Measurements from ENCODE around the gene MCM10. TPM values are rescaled to one million over a fixed set of nuclear protein-coding genes. Genes with fewer than 3 reads are reported as not detected.
"Not testable (repeated sequence)": the region's sequence is repeated elsewhere in the genome, so short reads cannot be mapped to it uniquely, and the experiment has no call there.

The MCM10 gene
- total RNA-seq, 2 donors from 2014 or later = 1.3 TPM

DNA sequence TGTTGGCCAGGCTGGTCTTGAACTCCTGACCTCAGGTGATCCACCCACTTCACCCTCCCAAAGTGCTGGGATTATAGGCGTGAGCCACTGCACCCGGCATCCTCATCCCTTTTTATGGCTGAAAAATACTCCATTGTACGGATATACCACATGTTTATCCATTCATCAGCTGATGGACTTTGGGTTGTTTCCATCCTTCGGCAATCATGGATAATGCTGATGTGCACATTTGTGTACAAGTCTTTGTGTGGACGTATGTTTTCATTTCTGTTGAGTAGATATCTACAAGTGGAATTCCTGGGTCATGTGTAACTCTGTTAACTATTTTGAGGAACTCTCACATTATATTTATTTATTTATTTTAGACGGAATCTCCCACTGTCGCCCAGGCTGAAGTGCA, 78.6 kb downstream of the MCM10 start:
- no peak for ATAC-seq
- DNase-seq = no peak
- intact Hi-C loops (cut with DNase I) = no loop called here

DNA sequence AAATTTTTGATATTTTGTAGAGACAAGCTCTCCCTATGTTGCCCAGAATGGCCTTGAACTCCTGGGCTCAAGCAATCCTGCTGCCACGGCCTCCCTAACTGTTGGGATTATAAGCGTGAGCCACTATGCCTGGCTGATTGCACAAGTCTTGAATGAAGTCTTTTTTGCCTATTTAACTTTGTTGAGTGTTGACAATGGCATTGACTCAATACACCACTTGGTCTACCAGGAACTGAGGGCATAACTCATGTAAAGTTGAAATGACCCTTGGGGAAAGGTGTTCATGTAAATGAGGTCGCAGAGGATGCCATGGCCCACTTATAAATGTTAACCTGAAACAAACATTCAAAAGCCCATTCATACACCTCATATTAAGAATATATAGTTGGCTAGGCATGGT, 80.3 kb downstream of the MCM10 start:
- ATAC-seq (no peak), DNase-seq (no peak)
- intact Hi-C loops (cut with DNase I) = no loop called here

DNA sequence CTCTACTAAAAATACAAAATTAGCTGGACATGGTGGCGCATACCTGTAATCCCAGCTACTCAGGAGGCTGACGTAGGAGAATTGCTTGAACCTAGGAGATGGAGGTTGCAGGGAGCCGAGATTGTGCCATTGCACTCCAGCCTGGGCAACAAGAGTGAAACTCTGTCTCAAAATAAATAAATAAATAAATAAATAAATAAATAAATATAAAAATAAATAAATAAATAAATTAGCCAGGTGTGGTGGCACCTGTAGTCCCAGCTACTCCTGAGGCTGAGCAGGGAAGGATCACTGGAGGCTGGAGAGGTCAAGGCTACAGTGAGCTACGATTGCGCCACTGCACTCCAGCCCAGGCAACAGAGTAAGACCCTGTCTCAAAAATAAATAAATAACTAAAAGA, 80.9 kb downstream of the MCM10 start:
- DNase-seq; ATAC-seq; intact Hi-C loops (cut with DNase I): not testable (repeated sequence)

DNA sequence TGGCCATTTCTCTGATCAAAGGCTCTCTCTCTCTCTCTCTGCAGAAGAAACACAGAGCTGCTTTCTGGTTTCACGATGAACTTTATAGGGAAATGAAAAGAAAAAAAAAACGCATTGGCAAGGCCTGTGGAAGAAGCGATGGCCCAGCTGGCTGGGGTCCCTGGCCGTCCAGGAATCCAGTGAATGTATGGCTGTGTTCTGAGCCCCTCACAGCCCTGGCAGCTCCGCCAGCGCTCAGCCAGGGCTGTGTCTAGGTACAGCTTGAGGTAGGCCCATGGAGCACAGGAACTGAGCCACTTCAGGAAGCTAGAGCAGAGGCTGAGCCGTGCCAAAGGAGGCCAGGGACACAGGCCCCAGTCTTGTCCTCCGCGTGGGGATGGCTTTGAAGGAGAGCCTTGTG, 85.9 kb downstream of the MCM10 start:
- intact Hi-C loops (cut with DNase I) = no loop called here
- DNase-seq (no peak), ATAC-seq (no peak)

DNA sequence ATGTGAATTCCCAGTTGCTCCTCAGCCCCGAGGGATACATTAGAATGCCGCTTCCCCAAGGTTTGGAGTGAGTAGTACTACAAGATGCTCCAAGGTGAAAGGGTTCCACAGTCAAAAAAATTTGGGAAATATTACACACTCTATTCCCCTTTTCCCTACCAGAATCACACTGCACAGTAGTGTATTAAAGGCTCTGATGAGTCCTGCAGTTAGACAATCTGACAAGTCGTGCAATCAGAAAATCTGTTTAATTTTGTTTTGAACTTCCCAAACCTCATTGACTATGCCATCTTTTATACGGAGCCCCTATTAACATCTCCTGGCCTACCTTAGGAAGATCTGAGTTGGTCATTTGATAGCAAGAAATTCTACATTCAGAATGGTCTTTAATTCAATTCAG, 86.4 kb downstream of the MCM10 start:
- ATAC-seq (no peak), DNase-seq (no peak)
- intact Hi-C loops (cut with DNase I) = no loop called here

DNA sequence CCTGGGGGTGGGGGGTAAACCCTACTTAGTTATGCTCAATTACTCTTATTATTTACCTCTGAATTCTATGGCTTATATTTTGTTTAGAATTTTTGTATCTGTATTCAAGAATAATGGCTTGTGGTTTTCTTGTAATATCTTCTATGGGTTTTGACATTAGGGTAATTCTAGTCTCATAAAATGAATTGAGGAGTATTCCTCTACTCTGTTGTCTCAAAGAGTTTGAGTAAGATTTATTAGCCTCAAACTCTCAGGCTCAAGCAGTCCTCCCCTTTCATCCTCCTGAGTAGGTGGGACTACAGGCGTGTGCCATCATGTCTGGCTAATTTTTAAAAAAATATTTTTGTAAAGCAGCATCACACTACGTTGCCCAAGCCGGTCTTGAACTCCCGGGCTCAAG, 92.4 kb downstream of the MCM10 start:
- DNase-seq (no peak), ATAC-seq (no peak)
- intact Hi-C loops (cut with DNase I) = no loop called here

DNA sequence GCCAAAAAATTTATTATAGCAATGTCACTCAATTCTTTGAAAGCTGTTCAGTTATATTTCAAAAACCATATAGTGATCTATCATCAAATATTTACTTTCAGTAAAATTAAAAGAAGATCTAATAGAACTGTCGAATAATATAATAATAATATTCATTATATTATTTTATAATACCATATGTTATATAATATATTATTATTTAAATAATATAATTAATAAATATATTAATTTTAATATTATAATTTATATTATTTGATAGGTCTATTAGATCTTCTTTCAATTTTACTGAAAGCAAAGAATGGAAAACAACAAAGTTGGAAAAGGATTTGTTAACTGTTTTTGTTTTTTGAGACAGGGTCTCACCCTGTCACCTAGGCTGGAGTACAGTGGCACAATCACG, 95.3 kb downstream of the MCM10 start:
- ATAC-seq (no peak), DNase-seq (no peak)
- intact Hi-C loops (cut with DNase I) = no loop called here

DNA sequence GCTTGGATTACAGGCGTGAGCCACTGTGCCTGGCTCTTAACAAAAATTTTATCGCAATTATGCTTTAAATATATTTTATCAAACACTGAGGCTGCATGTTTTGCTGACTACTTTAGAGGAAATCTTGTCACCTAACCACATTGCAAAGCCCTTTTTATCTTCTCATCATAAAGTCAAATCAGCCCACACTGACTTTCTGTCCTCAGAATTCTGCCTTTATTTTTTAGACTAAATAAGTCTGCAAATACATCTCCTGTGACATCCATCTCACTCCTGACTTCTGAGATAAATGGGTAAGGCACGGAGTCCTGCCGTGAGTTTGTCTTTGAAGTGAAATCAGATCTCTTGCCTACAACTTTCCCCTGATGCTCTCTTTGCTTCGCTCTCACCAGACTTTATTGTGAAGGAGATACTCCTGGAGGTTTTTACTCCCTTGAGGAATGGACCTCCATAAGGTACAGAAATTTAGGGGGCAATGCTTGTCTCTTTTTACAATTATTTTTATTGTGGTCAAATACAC, 96.3 kb downstream of the MCM10 start:
- DNase-seq (no peak), ATAC-seq (no peak)
- intact Hi-C loops (cut with DNase I) = no loop called here

Other genes starting within 250 kb of the MCM10 start
- gene CCDC3, start 159.8 kb upstream of the MCM10 start, total RNA-seq = 10 to 100 TPM in 1 of 2 donors, 1 to 10 TPM in 1; 8.7 to 25.5 TPM
- gene OPTN, start 61.4 kb upstream of the MCM10 start, total RNA-seq = 100 to 1,000 TPM in 1 of 2 donors, 10 to 100 TPM in 1; 95.1 to 123 TPM
- gene UCMA, start 72.8 kb downstream of the MCM10 start, total RNA-seq = not detected
- 10 to 100 TPM; 70.6 to 76.6 TPM for gene PHYH, start 138.5 kb downstream of the MCM10 start, total RNA-seq
- 10 to 100 TPM; 29.0 to 31.3 TPM for gene SEPHS1, start 186.7 kb downstream of the MCM10 start, total RNA-seq